Osteocyte (in vitro differentiated cells): ENCODE measurements around the gene BCAR3. TPM values are rescaled to one million over a fixed set of nuclear protein-coding genes. Genes with fewer than 3 reads are reported as not detected.

ENCODE experiments used
- DNase-seq: peaks from one replicate; pipeline ENCODE4 v3.0.0; 2021; ENCODE audit warnings: mixed read lengths; ENCODE audit not compliant: unreplicated experiment; ENCODE audit errors: extremely low spot score
- H3K27ac Mint-ChIP-seq: one replicate; pipeline ENCODE4 v1.8.0; 2021; ENCODE audit warnings: mild to moderate bottlenecking, mixed read lengths; ENCODE audit not compliant: unreplicated experiment
- H3K27me3 Mint-ChIP-seq: one replicate; pipeline ENCODE4 v1.8.0; 2021; ENCODE audit warnings: mixed read lengths; ENCODE audit not compliant: unreplicated experiment
- H3K36me3 Mint-ChIP-seq: one replicate; pipeline ENCODE4 v1.8.0; 2021; ENCODE audit warnings: mixed read lengths; ENCODE audit not compliant: unreplicated experiment
- H3K4me1 Mint-ChIP-seq: one replicate; pipeline ENCODE4 v1.8.0; 2021; ENCODE audit warnings: mixed read lengths; ENCODE audit not compliant: unreplicated experiment
- H3K4me3 Mint-ChIP-seq: one replicate; pipeline ENCODE4 v1.8.0; 2021; ENCODE audit warnings: mild to moderate bottlenecking, moderate library complexity, mixed read lengths; ENCODE audit not compliant: unreplicated experiment
- H3K9me3 Mint-ChIP-seq: one replicate; pipeline ENCODE4 v1.8.0; 2021; ENCODE audit warnings: mixed read lengths; ENCODE audit not compliant: unreplicated experiment
- CTCF ChIP-seq: fragments of 200-600 bp; sonication (generic); IDR thresholded peaks from 2 replicates; pipeline ENCODE4 v1.5.0; 2021; ENCODE audit warnings: antibody characterized with exemption, mild to moderate bottlenecking, moderate library complexity
- total RNA-seq: library from RNA; stranded (reverse); gene quantifications from 2 replicates; pipeline ENCODE4 v1.2.1, GENCODE V29; 2021

The BCAR3 gene
- total RNA-seq, 1 donor from 2014 or later, result 8.8 TPM

- H3K9me3 Mint-ChIP-seq, result no peaks in the 10 kb centered on the region
- no peak for TF ChIP-seq CTCF
- no peaks in the 10 kb centered on the region for H3K36me3 Mint-ChIP-seq
- H3K4me1 Mint-ChIP-seq, result peaks cover 22% of the 10 kb centered on the region
- no peaks in the 10 kb centered on the region for H3K27me3 Mint-ChIP-seq
- H3K27ac Mint-ChIP-seq, result peak overlapping the region; percentile 55
- no peak for DNase-seq
- no peak overlapping the region for H3K4me3 Mint-ChIP-seq
Measured at GRCh38 chr1:93692983-93693591, 11.4 kb upstream of the BCAR3 start.

- Mint-ChIP-seq H3K36me3 (no peaks in the 10 kb centered on the region), H3K4me3 (no peak overlapping the region), H3K4me1 (peaks cover 22% of the 10 kb centered on the region), H3K27ac (peak overlapping the region; percentile 55), H3K27me3 (no peaks in the 10 kb centered on the region), H3K9me3 (no peaks in the 10 kb centered on the region)
- no peak for TF ChIP-seq CTCF
- DNase-seq, result no peak
Measured at GRCh38 chr1:93692451-93692861, 10.8 kb upstream of the BCAR3 start.

- no peaks in the 10 kb centered on the region for H3K36me3 Mint-ChIP-seq
- no peak overlapping the region for H3K27ac Mint-ChIP-seq
- no peak overlapping the region for H3K4me3 Mint-ChIP-seq
- TF ChIP-seq CTCF, result no peak
- H3K4me1 Mint-ChIP-seq, result peaks cover 22% of the 10 kb centered on the region
- DNase-seq, result no peak
- H3K9me3 Mint-ChIP-seq, result no peaks in the 10 kb centered on the region
- no peaks in the 10 kb centered on the region for H3K27me3 Mint-ChIP-seq
Measured at GRCh38 chr1:93692026-93692425, 10.4 kb upstream of the BCAR3 start.

GRCh38 chr1:93690921-93691789 lies 9.5 kb upstream of the BCAR3 start:
- DNase-seq, result no peak
- Mint-ChIP-seq H3K9me3 (no peaks in the 10 kb centered on the region), H3K27me3 (no peaks in the 10 kb centered on the region), H3K4me1 (peaks cover 22% of the 10 kb centered on the region), H3K36me3 (no peaks in the 10 kb centered on the region), H3K4me3 (no peak overlapping the region), H3K27ac (no peak overlapping the region)
- TF ChIP-seq CTCF, result no peak

GRCh38 chr1:93690341-93690740 lies 8.7 kb upstream of the BCAR3 start:
- no peak for TF ChIP-seq CTCF
- no peaks in the 10 kb centered on the region for H3K9me3 Mint-ChIP-seq
- H3K4me3 Mint-ChIP-seq, result no peak overlapping the region
- DNase-seq, result no peak
- no peak overlapping the region for H3K27ac Mint-ChIP-seq
- peaks cover 22% of the 10 kb centered on the region for H3K4me1 Mint-ChIP-seq
- H3K27me3 Mint-ChIP-seq, result no peaks in the 10 kb centered on the region
- no peaks in the 10 kb centered on the region for H3K36me3 Mint-ChIP-seq
